CD4-positive, alpha-beta T cell (primary cell): ENCODE measurements around the gene IAPP. TPM values are rescaled to one million over a fixed set of nuclear protein-coding genes. Genes with fewer than 3 reads are reported as not detected.

Source experiments
- ATAC-seq: fragments of 200-7000 bp; cut with Tn5 transposase; one replicate; pipeline ENCODE4 v1.10.0; 2022; ENCODE audit warnings: mild to moderate bottlenecking; ENCODE audit not compliant: poor library complexity
- CTCF ChIA-PET: fragments of 350-600 bp; sonication (Branson Sonifier 250); formaldehyde crosslinking; loops from one replicate; lab custom pipeline; 2021; ENCODE audit warnings: antibody characterized with exemption, inconsistent platforms; lab: Charles Lee
- POLR2A ChIA-PET: fragments of 350-600 bp; sonication (Branson Sonifier 250); formaldehyde crosslinking; loops from one replicate; lab custom pipeline; 2021; ENCODE audit warnings: antibody characterized with exemption, inconsistent platforms; lab: Charles Lee
- DNase-seq, 14 experiments: peaks; one replicate each; pipeline ENCODE4 v3.0.0-alpha.2; 2013 to 2020; ENCODE audit warnings: mixed read lengths in 2 of 14
- H3K27ac ChIP-seq, 2 donors: one replicate each; pipeline versions ENCODE4 v1.5.1 to v1.7.0; 2013; ENCODE audit warnings: low read length in 2 of 2, low read depth in 1 of 2, mild to moderate bottlenecking in 1 of 2
- H3K27me3 ChIP-seq, 2 experiments: 1 replicate in 1 of 2; 2 replicates in 1 of 2; pipeline versions ENCODE4 v1.6.1 to v1.7.0; 2013; ENCODE audit warnings: low read length in 2 of 2, control low read depth in 1 of 2, mild to moderate bottlenecking in 1 of 2, moderate library complexity in 1 of 2; ENCODE audit not compliant: insufficient read depth in 2 of 2, control insufficient read depth in 1 of 2
- H3K36me3 ChIP-seq: one replicate; pipeline ENCODE4 v1.6.1; 2013; ENCODE audit warnings: low read length, control low read depth; ENCODE audit not compliant: insufficient read depth
- H3K4me1 ChIP-seq: one replicate; pipeline ENCODE4 v1.6.1; 2013; ENCODE audit warnings: low read length, control low read depth; ENCODE audit not compliant: insufficient read depth
- H3K4me3 ChIP-seq: one replicate; pipeline ENCODE4 v1.5.1; 2013; ENCODE audit warnings: mild to moderate bottlenecking, low read length, moderate library complexity
- H3K9me3 ChIP-seq, 2 experiments: 1 replicate in 1 of 2; 2 replicates in 1 of 2; pipeline versions ENCODE4 v1.6.1 to v1.7.0; 2013; ENCODE audit warnings: low read length in 2 of 2, mild to moderate bottlenecking in 2 of 2, control low read depth in 1 of 2, moderate library complexity in 1 of 2; ENCODE audit not compliant: control insufficient read depth in 1 of 2, insufficient read depth in 1 of 2
- H3K27ac Mint-ChIP-seq: one replicate; pipeline ENCODE4 v1.8.0; 2020; ENCODE audit warnings: mixed read lengths
- H3K27me3 Mint-ChIP-seq: one replicate; pipeline ENCODE4 v1.8.0; 2021; ENCODE audit warnings: mixed read lengths
- H3K36me3 Mint-ChIP-seq: one replicate; pipeline ENCODE4 v1.8.0; 2021; ENCODE audit warnings: low read depth, mixed read lengths
- H3K4me1 Mint-ChIP-seq: one replicate; pipeline ENCODE4 v1.8.0; 2021; ENCODE audit warnings: low read depth, mixed read lengths
- H3K4me3 Mint-ChIP-seq: one replicate; pipeline ENCODE4 v1.8.0; 2020; ENCODE audit warnings: mild to moderate bottlenecking, mixed read lengths
- H3K9me3 Mint-ChIP-seq: one replicate; pipeline ENCODE4 v1.8.0; 2020; ENCODE audit warnings: mixed read lengths
- CTCF ChIP-seq: fragments of 200-600 bp; IDR thresholded peaks from one replicate; pipeline ENCODE4 v1.8.0; 2022; ENCODE audit warnings: antibody characterized with exemption, mild to moderate bottlenecking
- intact Hi-C, 2 experiments: fragments of 100-400 bp; cut with DNase I in 1 of 2; cut with micrococcal nuclease in 1 of 2; formaldehyde crosslinking; loops; one replicate each; pipeline versions ENCODE4 v1.15.1 to v1.9.0; 2023 to 2025; cut with DNase I, micrococcal nuclease
- polyA plus RNA-seq, 2 donors: library from polyadenylated mRNA; unstranded; fragments of 120-200 nt; gene quantifications; one replicate each; pipeline ENCODE4 v1.2.1, GENCODE V29; 2013
- total RNA-seq, 174 experiments: library from RNA in 2 of 174; stranded (reverse) in 2 of 174; gene quantifications; one replicate each; pipeline ENCODE4 v1.2.3 and lab custom pipeline; 2021 to 2026

The IAPP gene
- not detected for total RNA-seq
- polyA plus RNA-seq (2013, experiment 1 of 2) = not detected
- polyA plus RNA-seq (2013, experiment 2 of 2) = not detected
- 0 to 0.16 (median 0) reads per million in 172 experiments for total RNA-seq (lab: John Stamatoyannopoulos, UW)

- DNase-seq (no peak), ATAC-seq (no peak)
- CTCF ChIA-PET = no interaction called here
- TF ChIP-seq CTCF = no peak
- H3K27me3 Mint-ChIP-seq = no peaks in the 10 kb centered on the region
- intact Hi-C loops = no loop called here
- H3K9me3 ChIP-seq = no peaks in the 10 kb centered on the region
- no peaks in the 10 kb centered on the region for H3K4me1 ChIP-seq
- H3K4me3 Mint-ChIP-seq = no peak within 1 kb of the TSS
- no peaks in the 10 kb centered on the region for H3K4me1 Mint-ChIP-seq
- POLR2A ChIA-PET = no interaction called here
- no peak within 1 kb of the TSS for H3K27ac Mint-ChIP-seq
- H3K27ac ChIP-seq = no peak within 1 kb of the TSS
- H3K9me3 Mint-ChIP-seq = no peaks in the 10 kb centered on the region
- no peaks in the 10 kb centered on the region for H3K36me3 ChIP-seq
- H3K4me3 ChIP-seq = no peak within 1 kb of the TSS
- H3K27me3 ChIP-seq = no peaks in the 10 kb centered on the region
- no peaks in the 10 kb centered on the region for H3K36me3 Mint-ChIP-seq
These were observed at the start of gene IAPP for GRCh38 chr12:21372602-21373001. Gene IAPP (plus strand): TSS chr12:21372902. CDS start chr12:21373352, 450 bp downstream.

- ChIA-PET POLR2A (no interaction called here), CTCF (no interaction called here)
- no peak overlapping the region for H3K27ac Mint-ChIP-seq
- Histone ChIP-seq H3K36me3 (no peaks in the 10 kb centered on the region), H3K9me3 (peaks cover 6 to 11% of the 10 kb centered on the region in 2 experiments), H3K4me3 (no peak overlapping the region), H3K4me1 (no peaks in the 10 kb centered on the region), H3K27ac (no peak overlapping the region), H3K27me3 (peaks cover 0 to 5% of the 10 kb centered on the region in 2 experiments)
- no peaks in the 10 kb centered on the region for H3K4me1 Mint-ChIP-seq
- peaks cover 5% of the 10 kb centered on the region for H3K36me3 Mint-ChIP-seq
- H3K27me3 Mint-ChIP-seq = peaks cover 7% of the 10 kb centered on the region
- peaks cover 7% of the 10 kb centered on the region for H3K9me3 Mint-ChIP-seq
- no peak for TF ChIP-seq CTCF
- no peak overlapping the region for H3K4me3 Mint-ChIP-seq
- DNase-seq (no peak), ATAC-seq (no peak)
- intact Hi-C loops = no loop called here
These were observed 49.0 kb upstream of the IAPP start for GRCh38 chr12:21323736-21324135.

- Histone ChIP-seq H3K36me3 (no peaks in the 10 kb centered on the region), H3K4me1 (no peaks in the 10 kb centered on the region), H3K4me3 (no peak overlapping the region), H3K9me3 (peaks cover 6 to 11% of the 10 kb centered on the region in 2 experiments), H3K27me3 (peaks cover 0 to 5% of the 10 kb centered on the region in 2 experiments), H3K27ac (no peak overlapping the region)
- peaks cover 7% of the 10 kb centered on the region for H3K27me3 Mint-ChIP-seq
- no peaks in the 10 kb centered on the region for H3K4me1 Mint-ChIP-seq
- H3K4me3 Mint-ChIP-seq = no peak overlapping the region
- POLR2A ChIA-PET = no interaction called here
- intact Hi-C loops = no loop called here
- H3K27ac Mint-ChIP-seq = no peak overlapping the region
- DNase-seq = no peak
- peaks cover 7% of the 10 kb centered on the region for H3K9me3 Mint-ChIP-seq
- no peak for ATAC-seq
- no peak for TF ChIP-seq CTCF
- CTCF ChIA-PET = no interaction called here
- peaks cover 5% of the 10 kb centered on the region for H3K36me3 Mint-ChIP-seq
These were observed 48.2 kb upstream of the IAPP start for GRCh38 chr12:21324551-21324950.
